ENCODE data around the gene DEPDC7. TPM values are rescaled to one million over a fixed set of nuclear protein-coding genes. Genes with fewer than 3 reads are reported as not detected.

The DEPDC7 gene
- total RNA-seq, 1 experiment from 2014 or later: 4.4 TPM

DNA sequence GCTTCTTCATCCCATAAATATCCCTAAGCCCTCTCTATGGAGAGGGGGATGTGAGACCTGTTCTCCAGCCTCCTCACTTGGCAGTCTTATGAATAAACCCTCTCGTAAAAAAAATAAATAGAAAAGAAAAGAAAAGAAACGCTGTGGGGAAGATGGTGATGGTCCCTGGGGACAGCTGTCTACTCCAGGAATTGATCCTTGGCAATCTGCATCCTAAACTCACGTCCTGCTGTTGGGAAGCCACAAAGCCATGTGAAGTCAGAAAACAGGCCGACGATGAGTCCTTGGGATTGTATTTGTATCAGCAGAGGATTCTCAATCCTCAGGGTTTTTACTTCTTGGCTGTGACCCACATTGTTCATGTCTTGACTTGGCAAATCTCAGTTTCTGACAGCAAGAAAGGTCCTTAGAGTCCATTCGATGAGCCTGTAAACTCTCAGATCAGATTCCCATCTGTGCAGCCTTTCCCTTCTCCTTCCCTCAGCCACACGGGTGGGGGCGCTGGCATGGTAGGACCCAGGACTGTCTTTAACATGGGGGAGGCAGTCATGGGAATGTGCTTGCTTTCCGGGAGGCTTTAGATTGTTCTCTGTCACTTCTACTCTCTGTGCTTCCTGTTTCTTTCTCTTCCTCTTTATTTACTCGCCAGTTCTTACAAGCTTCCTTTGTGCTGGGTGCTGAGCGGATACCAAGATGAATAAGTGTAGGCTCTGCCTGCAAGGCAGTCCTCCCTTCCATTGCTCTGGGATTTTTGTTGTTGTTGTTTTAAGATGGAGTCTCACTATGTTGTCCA lies 48.6 kb downstream of the DEPDC7 start:
- no peak for DNase-seq
- Mint-ChIP-seq H3K36me3 (ENCODE audit: insufficient read depth in 1 of 3, low read depth in 3 of 3) (peaks cover 24 to 55% (median 53%) of the 10 kb centered on the region in 3 experiments; a peak in 6 of 7 replicates), H3K4me3 (no peak overlapping the region), H3K9me3 (no peaks in the 10 kb centered on the region), H3K4me1 (peaks cover 17 to 32% of the 10 kb centered on the region in 2 experiments), H3K27me3 (ENCODE audit: low read depth) (no peaks in the 10 kb centered on the region), H3K27ac (peak overlapping the region in 2 of 3 experiments; percentile 46 to 76; a peak in 4 of 7 replicates)
- Histone ChIP-seq H3K4ac (ENCODE audit: low read depth, low read length) (no peak overlapping the region), H3T11ph (ENCODE audit: low read length) (no peak overlapping the region), H4K5ac (ENCODE audit: insufficient read length, low read depth, low read length) (no peak overlapping the region), H2AFZ (ENCODE audit: low read length) (no peak overlapping the region), H3K79me1 (ENCODE audit: insufficient read depth, low read depth, low read length, poor library complexity, severe bottlenecking) (no peaks in the 10 kb centered on the region), H2BK5ac (ENCODE audit: insufficient read length, low read length) (no peak overlapping the region), H3K79me2 (ENCODE audit: insufficient read depth, low read length) (no peaks in the 10 kb centered on the region), H2BK12ac (ENCODE audit: insufficient read length, low read depth, low read length) (no peak overlapping the region), H2BK15ac (ENCODE audit: low read depth, low read length) (no peak overlapping the region; the same call in 1 of the 2 replicates), H4K8ac (replicated peaks; ENCODE audit: insufficient read length, low read depth, low read length) (no peak overlapping the region), H3K23me2 (ENCODE audit: insufficient read length, low read depth, low read length, poor library complexity, severe bottlenecking) (no peaks in the 10 kb centered on the region), H3K9ac (ENCODE audit: extremely low read depth, insufficient read length, low read length) (no peak overlapping the region), H2BK120ac (ENCODE audit: low read depth, low read length, poor library complexity, severe bottlenecking) (no peak overlapping the region), H3K27ac (ENCODE audit: insufficient read length, low read depth, low read length) (no peak overlapping the region), H4K91ac (ENCODE audit: insufficient read length, low read depth, low read length) (no peak overlapping the region), H3K56ac (ENCODE audit: insufficient read length, low read depth, low read length) (no peak overlapping the region), H2AK5ac (ENCODE audit: insufficient read length, low read length) (no peak overlapping the region), H3K9me3 (ENCODE audit: control insufficient read depth, low read depth, low read length) (no peaks in the 10 kb centered on the region), H2BK20ac (ENCODE audit: low read depth, low read length, poor library complexity, severe bottlenecking) (no peak overlapping the region), H3K14ac (ENCODE audit: insufficient read depth, low read length) (no peak overlapping the region), H3K18ac (ENCODE audit: insufficient read length, low read depth, low read length) (no peak overlapping the region), H3K4me2 (ENCODE audit: insufficient read depth, insufficient read length, low read length) (no peak overlapping the region), H3K23ac (ENCODE audit: insufficient read length, low read depth, low read length) (no peak overlapping the region), H3K27me3 (ENCODE audit: insufficient read depth, low read length) (no peaks in the 10 kb centered on the region), H3K4me1 (ENCODE audit: insufficient read depth, low read length) (no peaks in the 10 kb centered on the region; the same call in 1 of the 2 replicates), H4K20me1 (ENCODE audit: control insufficient read depth, insufficient read depth, insufficient read length) (no peaks in the 10 kb centered on the region)
- TF ChIP-seq, protein P1, sequence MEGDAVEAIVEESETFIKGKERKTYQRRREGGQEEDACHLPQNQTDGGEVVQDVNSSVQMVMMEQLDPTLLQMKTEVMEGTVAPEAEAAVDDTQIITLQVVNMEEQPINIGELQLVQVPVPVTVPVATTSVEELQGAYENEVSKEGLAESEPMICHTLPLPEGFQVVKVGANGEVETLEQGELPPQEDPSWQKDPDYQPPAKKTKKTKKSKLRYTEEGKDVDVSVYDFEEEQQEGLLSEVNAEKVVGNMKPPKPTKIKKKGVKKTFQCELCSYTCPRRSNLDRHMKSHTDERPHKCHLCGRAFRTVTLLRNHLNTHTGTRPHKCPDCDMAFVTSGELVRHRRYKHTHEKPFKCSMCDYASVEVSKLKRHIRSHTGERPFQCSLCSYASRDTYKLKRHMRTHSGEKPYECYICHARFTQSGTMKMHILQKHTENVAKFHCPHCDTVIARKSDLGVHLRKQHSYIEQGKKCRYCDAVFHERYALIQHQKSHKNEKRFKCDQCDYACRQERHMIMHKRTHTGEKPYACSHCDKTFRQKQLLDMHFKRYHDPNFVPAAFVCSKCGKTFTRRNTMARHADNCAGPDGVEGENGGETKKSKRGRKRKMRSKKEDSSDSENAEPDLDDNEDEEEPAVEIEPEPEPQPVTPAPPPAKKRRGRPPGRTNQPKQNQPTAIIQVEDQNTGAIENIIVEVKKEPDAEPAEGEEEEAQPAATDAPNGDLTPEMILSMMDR (conservative IDR thresholded peaks at IDR 0.05): no peak
- no CpG with 5 or more reads among the region's 11 CpGs for WGBS (ENCODE audit: extremely low coverage, insufficient read length, low lambda C conversion rate)

Data from H9 (cell line).